GM21576 (cell line): Measurements from ENCODE around the gene KREMEN2.

Experiments
- ATAC-seq: cut with Tn5 transposase; IDR thresholded peaks from one replicate; pipeline ENCODE4 v1.9.1; 2021; ENCODE audit warnings: mild to moderate bottlenecking, moderate library complexity; ENCODE audit not compliant: unreplicated experiment

Gene KREMEN2

DNA sequence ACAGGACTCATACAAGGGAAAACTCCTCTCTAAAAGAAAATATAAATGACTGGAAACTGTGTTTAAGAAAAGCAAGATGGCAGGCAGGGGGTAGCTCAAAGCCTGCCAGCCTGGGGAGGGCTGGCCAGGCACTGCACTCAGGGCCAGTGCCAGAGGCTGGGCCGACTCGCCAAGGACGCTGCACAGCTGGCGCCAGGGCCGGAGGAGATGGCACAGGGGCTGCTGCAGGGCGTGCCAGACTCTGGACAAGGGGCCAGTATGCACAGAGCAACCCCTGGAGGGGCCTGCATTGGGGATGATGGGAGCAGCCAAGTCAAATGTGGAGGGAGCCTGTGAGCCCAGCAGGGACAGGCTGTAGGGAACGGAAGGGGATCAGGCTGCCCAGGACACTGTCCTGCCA lies 12.1 kb downstream of the KREMEN2 start:
- no peak for ATAC-seq

DNA sequence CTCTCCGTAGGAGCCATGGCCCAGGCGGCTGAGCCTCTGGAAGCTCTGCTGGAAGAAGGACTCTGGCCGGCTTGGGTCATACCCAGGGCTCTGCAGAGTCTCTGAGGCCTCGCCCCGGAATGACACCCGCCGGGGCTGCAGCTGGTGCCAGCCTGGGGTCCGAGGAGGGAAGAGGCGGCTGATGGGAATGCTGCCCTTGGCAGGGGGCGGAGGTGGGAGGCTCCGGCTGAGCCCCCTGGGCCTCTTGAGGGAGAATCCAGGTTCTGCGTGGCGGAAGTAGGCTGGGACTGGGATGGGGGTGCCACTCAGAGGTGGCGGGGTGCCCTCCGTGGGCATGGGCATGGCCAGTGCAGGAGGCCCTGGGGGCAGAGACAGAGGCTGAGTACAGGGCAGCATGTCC lies 12.6 kb downstream of the KREMEN2 start:
- ATAC-seq = no peak

DNA sequence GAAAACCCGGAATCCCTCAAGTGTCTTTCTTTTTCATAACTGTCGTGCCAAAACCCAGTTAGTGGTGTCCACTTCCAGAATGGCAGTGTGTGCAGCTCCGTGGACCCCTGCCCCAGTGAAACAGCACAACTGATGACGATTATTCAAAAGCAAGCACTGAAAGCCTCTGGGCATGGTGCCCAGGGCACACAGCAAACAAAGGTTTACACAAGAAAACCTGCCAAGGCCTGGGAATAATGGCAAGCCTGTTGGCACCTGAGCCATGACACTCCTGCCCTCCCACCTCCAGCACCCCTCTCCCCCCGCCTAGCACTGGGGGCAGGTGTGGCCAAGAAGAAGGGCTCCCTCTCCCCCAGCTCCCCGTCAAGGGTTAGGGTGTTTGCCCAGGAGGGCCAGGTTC lies 13.4 kb downstream of the KREMEN2 start:
- ATAC-seq = no peak

DNA sequence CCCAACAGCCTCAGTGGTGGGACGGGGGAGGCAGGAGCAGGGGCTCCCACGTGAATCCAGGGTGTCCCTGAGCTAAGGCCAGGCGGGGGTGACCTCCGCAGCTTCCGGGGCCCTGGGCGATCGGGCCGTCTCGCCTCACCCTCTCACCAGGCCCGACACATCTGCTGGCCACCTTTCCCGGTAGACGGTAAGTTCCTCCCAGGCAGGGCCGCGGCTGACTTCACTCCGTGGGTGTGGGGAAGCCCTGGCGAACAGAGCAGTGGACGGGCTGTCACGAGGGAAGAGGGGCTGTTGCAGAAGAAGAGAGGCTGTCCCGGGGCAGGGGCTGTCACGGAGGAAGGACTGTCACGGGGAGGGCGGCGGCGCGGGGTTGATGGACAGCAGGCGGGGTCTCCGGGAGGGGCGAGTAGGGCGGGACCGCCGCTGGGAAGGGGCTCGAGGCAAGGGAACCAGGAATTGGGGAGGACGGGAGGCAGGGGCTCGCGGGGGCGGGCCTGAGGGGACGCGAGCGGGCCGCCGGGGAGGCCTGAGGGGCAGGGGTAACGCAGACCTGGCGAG lies 15.7 kb downstream of the KREMEN2 start:
- peak; percentile 7 for ATAC-seq

DNA sequence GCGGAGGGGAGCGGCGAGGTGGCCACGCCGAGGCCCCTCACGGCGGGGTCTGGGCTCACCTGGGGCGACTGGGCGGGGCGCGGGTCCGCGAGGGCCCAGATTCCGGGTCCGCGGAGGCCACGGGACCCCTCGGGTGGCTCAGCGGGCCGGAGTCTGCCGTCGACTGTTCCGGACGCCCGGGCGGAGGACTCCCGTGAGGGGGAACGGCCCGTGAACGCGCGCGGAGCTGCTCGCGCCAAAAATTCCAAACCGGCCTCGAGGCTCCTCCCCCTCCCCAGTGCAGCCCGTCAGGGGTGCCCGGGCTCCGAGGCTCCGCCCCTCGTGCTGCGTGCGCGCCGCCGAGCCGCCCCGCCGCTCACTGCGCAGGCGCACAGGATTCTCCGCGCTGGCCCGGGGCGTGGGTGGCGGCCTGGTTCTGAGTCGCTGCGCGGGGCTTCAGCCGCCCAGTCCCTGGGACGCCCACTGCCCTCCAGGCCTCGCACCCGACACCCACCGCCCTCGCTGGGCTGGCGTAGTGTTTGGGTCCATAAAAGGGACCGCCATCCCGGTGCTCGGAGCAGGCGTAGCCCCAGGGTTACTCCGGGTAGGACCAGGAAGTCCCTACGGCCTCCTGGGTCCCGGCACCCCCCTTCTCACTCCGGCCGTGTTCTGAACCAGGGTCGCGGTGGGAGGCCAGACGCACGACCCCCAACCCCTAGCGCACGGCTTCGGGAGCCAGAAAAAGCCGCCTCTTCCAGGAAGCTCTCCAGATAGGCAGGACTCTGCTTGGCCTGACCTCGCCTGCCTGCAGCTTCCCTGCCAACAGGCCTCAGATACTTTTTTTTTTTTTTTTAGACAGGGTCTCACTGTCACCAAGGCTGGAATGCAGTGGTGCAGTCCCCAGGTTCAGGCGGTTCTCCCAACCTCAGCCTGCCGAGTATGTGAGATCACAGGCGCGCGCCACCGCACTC lies 16.4 kb downstream of the KREMEN2 start, which contains the start of gene PKMYT1:
TSS of gene PKMYT1 (minus strand) at position 220 of the 950 bp plus-strand sequence. CDS start 789 bp downstream, outside the sequence.
- peak; percentile 53 for ATAC-seq

DNA sequence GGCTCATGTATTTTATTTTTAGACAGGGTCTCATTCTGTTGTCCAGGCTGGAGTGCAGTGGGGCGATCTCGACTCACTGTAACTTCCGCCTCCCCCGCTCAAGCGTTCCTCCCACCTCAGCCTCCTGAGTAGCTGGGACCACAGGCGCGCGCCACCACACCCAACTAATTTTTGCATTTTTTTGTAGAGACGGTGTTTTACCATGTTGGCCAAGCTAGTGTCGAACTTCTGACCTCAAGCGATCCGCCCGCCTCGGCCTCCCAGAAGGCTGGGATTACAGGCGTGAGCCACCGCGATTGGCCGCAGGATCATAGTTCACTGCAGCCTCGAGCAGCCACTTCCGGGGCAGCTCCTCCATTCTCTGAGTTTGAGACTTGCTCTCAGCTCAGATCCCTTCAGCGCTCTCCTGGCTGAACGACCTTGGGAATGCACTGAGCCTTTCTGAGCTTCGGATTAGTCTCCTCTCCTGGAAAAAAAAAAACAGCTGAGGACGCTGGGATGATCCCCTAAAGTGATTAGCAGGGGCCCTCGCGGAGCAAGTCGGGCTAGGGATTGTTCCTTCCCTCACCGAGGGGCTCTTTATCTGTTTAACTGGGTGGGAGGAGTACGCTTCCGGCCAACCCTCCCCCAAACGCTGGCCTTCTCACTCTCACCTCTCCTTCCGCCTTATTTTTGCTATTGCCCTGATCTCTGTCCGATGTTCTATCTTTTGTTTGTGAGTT lies 17.3 kb downstream of the KREMEN2 start:
- ATAC-seq = no peak

DNA sequence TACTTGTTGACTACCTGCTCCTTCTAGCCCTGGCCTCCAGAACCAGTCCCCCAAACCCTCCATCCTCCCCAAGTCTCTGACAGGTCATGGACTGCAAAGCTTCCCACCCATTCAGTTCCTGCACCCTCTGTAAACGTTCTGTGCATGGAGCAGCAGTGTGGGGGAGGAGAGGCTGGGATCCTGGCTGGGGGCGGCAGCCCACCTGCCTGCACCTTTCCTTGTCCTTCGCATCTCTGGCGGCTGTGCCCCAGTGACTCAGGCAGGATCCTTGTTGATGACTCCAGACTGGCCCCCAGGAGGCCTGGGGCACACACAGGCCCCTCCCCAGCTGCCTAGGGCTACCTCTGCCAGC lies 17.8 kb downstream of the KREMEN2 start:
- no peak for ATAC-seq

DNA sequence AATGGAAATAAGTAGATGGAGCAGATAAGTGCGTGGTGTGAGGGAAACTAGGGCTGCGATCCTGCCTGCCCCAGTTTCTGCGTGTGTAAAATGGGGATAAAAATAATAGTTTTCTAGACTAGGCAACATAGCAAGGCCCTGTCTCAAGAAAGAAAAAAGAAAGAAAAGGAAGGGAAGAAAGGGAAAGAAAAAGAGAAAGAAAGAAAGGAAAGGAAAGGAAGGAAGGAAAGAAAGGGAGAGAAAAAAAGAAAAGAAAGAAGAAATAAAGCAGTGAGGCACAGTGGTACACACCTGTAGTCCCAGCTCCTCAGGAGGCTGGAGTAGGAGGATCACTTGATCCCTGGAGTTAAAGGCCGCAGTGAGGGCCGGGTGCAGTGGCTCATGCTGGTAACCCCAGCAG lies 18.3 kb downstream of the KREMEN2 start:
- ATAC-seq = no peak

DNA sequence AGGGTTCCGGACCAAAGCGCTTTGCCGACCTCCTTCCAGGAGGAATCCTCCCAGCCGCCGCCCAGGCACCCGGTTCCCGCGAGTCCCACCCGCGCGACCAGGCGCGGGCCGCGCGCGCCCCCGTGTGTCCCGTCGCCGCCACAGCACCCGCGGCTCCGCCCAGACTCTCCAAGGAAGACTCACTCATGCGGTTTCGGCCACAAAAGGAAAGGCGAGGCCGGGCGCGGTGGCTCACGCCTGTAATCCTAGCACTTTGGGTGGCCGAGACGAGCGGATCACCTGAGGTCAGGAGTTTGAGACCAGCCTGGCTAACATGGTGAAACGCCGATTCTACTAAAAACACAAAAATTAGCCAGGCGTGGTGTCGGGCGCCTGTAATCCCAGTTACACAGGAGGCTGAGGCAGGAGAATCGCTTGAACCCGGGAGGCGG lies 19.6 kb downstream of the KREMEN2 start:
- ATAC-seq = no peak

DNA sequence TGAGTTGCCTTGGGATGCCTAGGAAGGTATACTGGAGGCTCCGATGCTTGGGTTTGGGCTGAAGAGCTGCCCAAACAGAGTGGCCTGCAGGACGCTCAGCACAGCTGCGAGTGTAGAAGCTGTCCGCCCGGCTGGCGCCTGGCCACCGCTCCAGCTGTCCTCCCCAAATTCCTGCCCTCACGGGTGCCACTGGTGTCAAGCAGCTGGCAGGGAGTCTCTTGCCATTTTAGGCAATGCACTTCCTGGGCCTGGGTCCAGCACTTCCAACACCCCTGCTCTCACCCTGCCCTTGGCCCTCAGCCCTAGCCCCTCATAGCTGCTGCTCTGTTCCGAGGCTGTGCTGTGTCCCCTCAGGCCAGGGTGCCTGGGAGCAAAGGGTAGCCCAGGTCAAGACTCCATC lies 21.4 kb downstream of the KREMEN2 start:
- no peak for ATAC-seq

DNA sequence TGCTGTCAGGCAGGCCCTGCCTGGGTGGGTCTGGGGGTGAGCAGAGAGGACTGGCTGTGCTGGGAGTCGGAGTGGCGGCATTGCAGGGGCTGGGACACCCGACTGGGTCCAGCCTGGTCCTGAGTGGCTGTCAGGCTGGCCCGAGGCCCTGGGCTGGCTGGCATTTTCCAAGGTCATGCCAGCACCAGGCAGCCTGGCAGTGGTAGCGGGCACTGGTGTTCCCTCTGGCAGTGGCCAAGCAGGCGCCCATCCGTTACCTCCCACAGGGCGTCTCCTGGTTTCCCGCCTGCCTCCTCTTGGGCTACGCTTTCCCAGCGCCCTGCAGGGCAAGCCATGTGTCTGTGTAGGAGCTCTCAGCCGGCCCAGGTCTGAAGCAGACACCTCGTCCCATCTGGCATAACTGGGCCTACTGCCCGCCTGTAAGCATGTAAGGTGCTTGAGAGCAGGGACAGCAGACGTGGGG lies 21.8 kb downstream of the KREMEN2 start:
- no peak for ATAC-seq

DNA sequence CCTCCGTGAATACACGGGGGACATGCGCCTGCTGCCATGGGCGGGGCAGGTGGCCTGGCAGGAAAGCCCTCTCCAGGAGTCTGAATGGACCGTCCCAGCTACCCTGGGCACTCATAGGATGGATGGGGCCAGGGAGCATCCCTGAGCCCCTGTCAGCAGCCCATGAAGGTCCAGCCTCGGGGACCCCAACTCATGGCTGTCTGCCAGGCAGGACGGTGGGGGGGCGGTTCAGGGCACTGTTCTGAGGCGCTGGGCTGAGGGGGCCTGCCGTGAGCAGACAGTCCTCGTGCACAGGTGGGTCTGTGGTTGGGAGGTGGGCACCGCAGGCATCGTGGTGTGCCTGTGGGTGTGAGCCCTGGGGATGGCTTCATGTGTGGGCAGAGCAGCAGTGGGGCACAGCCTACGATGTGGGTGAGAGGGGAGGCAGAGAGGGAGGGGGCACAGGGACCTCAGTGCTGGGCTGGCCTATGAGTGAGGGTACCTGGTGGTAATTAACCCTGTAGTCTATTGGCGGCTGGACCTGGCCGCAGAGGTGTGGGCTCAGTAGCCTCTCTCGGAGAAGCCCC lies 22.6 kb downstream of the KREMEN2 start:
- ATAC-seq = no peak

DNA sequence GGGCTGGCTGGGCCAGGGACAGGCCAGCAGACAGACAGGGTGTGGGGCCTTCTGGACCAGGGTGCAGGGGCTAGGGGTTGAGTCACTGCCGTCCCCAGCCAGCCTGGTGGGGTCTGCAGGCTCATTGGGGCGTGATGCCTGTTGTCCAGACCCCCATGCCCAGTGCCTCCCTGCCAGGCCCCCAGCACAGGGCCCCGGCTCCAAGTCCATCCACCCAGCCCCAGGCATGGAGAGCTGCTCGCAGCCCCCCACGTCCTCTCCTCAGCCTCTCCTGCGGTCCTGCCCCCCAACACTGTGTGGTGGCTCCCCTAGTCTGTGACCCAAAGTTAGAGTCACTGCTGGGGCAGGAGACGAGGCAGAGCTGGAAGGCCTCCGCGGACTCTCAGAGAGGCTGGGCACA lies 23.2 kb downstream of the KREMEN2 start:
- ATAC-seq = no peak

DNA sequence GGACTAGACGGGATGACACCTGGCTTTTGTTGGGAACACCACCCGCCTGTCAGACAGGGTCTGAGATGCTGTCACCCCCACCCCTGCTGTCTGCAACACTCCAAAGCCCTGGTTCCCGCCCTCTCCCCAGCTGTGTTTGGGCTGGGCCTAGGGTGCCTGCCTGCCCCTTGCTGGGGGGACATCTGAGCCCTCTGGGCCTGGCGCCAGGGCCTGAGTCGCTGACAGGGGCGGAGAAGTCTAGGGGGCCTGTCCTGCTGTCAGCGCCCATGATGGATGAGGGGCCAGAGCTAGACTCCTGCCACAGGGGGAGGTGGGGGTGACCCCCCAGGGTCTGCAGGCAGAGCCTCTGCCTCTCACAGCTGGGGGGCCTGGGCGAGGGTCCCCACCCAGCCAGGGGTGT lies 23.8 kb downstream of the KREMEN2 start:
- ATAC-seq = no peak

DNA sequence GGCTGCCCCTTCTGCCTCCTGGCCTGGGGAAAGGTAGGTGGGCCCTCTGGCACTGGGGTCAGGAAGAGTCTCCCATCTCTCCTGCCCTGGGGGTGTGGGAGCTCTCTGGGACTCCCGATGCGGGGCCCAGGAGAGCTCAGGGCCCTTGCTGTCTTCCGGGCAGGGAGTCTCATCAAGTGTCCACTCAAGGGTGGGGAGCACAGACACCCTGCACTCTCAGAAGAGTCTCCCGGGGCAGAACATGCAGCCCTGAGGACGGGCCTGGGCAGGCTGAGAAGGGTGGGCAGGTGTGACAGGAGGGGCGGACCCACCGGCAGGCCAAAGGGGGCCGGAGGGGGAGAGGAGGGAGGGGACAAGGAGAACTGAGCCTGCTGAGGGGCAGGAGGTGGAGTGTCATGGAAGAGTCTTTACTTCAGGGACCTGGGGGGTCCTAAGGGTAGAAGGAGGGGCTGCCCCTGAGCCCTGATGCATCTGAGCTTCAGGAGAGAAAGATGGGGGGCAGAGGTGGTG lies 24.6 kb downstream of the KREMEN2 start:
- no peak for ATAC-seq

DNA sequence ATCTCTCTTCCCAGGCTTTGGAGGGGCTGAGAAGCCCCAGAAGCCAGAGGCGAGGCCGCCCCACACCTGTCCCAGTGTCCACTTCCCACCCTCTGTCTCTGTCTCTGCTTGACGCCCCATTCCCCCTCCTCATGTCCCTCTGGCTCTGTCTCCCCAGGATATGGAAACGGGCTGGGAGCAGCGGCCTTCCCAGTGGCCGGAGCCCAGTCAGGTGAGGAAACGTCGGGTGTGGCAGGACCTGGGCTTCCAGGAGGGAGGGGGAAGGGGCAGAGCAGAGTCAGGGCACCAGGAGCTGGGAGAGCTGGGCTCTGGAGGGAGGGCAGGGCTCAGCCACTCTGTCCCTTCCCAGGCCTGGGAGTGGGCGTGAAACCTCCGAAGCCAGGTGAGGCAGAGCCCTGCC lies 26.8 kb downstream of the KREMEN2 start:
- ATAC-seq = no peak

DNA sequence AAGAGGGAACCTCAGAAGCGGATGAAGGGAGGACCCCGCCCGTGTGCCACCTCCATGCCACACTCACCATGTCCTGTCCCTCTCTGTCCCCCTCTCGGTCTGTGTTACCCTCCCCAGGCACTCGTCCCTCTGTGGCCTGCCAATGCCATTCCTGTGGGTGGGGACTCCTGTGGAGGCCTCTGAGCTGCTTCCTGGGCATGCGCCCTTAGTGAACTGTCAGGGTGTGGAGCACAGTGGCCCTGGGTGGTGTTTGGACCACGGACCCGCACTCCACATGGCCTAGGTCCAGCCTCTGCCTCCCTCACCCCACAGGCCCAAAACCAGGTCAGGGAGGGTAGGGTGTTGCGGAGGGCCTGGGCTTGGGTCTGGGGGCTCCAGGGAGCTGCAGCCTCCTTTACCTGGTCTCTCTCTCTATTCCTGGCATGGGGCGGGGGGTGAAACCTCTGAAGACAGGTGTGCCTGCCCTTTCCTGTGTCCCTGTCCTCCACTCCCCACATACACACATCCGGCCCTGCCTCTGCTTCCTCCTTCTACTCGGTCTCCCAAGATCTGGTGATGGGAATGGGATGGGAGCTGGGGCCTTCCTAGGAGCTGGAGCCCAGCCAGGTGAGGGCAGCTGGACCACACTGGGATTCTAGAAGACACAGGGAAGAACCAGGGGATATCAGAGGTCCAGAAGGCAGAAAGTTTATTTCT lies 27.6 kb downstream of the KREMEN2 start:
- no peak for ATAC-seq

DNA sequence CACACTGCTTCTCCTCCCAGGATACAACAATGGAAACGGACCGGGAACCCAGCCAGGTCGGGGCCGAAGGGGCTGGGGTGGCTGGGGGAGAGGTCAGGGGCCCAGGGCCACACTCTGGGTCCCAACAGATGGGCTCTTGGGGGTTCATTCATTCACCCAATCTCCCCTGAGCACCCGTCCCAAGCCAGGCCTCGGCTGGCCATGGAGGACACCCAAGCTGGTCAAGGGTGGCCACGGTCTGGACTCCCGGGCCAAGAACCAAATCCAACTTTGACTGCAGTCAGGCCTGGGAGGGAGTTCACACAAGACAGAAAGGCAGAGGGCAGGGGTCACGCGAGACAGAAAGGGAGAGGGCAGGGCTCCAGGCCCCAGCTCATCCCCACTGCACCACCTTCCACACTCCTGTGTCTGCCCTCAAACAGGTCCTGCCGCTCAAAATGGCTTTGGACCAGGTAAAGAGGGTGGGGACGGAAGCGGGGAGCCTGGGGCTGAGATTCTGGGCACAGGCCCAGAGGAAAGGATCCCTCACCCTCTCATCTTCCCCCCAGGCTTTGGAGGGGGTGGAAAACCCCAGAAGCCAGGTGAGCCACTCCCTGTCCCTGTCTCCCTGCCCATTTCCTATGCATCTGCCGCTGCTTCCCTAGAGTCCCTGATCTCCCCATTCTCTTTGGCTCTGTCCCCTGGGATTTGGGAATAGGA lies 28.5 kb downstream of the KREMEN2 start:
- no peak for ATAC-seq

DNA sequence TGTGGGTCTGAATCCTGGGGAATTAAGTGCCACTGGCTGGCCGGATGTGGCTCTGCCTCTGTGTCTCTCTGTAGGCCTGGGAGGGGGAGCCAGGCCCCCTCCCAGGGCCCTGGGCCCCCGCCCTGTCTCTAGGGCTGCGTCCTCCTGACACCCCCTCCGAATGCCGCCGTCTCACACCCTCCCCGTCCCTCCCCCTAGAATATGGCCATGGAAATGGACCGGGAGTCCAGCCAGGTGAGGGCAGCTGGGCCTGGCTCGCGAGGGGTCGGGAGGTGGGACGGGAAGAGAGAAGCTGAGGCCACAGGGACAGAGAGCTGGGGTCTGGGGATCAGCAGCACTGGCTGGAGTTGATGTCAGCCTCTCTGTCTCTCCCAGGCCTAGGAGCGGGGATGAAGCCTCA lies 32.2 kb downstream of the KREMEN2 start:
- no peak for ATAC-seq

DNA sequence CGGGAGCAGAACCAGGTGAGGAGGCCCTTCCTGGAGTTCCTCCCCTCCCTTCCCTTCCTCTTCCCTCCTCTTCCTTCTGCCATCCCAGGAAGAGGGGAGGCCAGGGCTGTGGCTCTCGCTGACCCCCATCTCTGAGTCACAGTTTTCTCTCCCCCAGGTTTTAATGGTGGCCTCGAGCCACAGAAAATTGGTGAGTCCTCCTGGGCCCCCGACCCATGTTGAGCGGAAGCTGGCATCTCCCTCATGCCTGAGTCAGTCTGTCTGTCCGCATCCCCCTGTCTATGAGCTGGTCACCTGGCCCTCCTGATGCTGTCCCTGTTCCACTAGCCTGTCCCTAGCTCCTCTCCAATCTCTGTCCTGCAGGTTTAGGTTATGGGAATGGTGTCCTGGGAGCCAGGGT lies 35.9 kb downstream of the KREMEN2 start:
- ATAC-seq = no peak
